Left lung (tissue), 10 donors: ENCODE measurements around the gene RHCE. TPM values are rescaled to one million over a fixed set of nuclear protein-coding genes. Genes with fewer than 3 reads are reported as not detected.
"Not testable (repeated sequence)": the region's sequence is repeated elsewhere in the genome, so short reads cannot be mapped to it uniquely, and the experiment has no call there.

Experiments used
- ATAC-seq: fragments of 200-7000 bp; cut with Tn5 transposase; one replicate; pipeline ENCODE4 v1.9.1; 2020; ENCODE audit warnings: moderate library complexity
- DNase-seq, 4 donors: peaks; one replicate each; pipeline ENCODE4 v3.0.0-alpha.2; 2013 to 2020
- H3K27ac ChIP-seq, 2 donors: fragments of 200-600 bp; sonication (generic) in 1 of 2; one replicate each; pipeline versions ENCODE4 v1.5.0 to v1.8.0; 2020 to 2021
- H3K27me3 ChIP-seq, 2 donors: fragments of 200-600 bp; sonication (generic) in 1 of 2; one replicate each; pipeline versions ENCODE4 v1.5.0 to v1.8.0; 2020 to 2021
- H3K36me3 ChIP-seq, 2 donors: fragments of 200-600 bp; sonication (generic) in 1 of 2; one replicate each; pipeline versions ENCODE4 v1.5.0 to v1.8.0; 2020 to 2021
- H3K4me1 ChIP-seq, 2 donors: fragments of 200-600 bp; one replicate each; pipeline ENCODE4 v1.8.0; 2021
- H3K4me3 ChIP-seq, 2 donors: fragments of 200-600 bp; sonication (generic) in 1 of 2; one replicate each; pipeline versions ENCODE4 v1.5.0 to v1.8.0; 2020 to 2021; ENCODE audit warnings: mild to moderate bottlenecking in 1 of 2
- H3K9me3 ChIP-seq, 2 donors: fragments of 200-600 bp; sonication (generic) in 1 of 2; one replicate each; pipeline versions ENCODE4 v1.5.0 to v1.8.0; 2020 to 2021
- intact Hi-C, 2 donors: fragments of 100-400 bp; cut with DNase I; formaldehyde crosslinking; loops; one replicate each; pipeline versions ENCODE4 v1.11.2 to v1.14.2; 2022
- polyA plus RNA-seq, 6 donors: library from polyadenylated mRNA; unstranded; fragments of 120-200 nt; gene quantifications; one replicate each; pipeline ENCODE4 v1.2.1, GENCODE V29; 2013; ENCODE audit not compliant: insufficient read length in 6 of 6
- total RNA-seq, 2 donors: library from RNA; stranded (reverse); fragmentation: NEBNext Ultra II Directional; extraction: Animal tissue kit (Norgen Biotek cat#: 25700); gene quantifications; one replicate each; pipeline ENCODE4 v1.2.1, GENCODE V29; 2021
- donor health status: DM: no; HTN: yes; CAD: no.
- donor health status: DM: no; HTN: no; CAD: no.

The RHCE gene
- total and polyA plus RNA-seq, 8 donors = 0.64 to 2.2 (median 1.4) TPM; not detected in 1

DNA sequence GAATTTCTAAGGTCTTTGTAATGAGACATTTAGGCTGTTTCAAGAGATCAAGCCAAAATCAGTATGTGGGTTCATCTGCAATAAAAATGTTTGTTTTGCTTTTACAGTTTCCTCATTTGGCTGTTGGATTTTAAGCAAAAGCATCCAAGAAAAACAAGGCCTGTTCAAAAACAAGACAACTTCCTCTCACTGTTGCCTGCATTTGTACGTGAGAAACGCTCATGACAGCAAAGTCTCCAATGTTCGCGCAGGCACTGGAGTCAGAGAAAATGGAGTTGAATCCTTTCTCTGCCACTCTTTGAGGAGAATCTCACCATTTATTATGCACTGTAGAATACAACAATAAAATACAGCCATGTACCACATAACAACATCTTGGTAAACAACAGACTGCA, 91.8 kb downstream of the RHCE start:
- ATAC-seq, intact Hi-C loops, DNase-seq, H3K27me3 ChIP-seq, H3K27ac ChIP-seq, H3K9me3 ChIP-seq, H3K36me3 ChIP-seq, H3K4me3 ChIP-seq: not testable (repeated sequence)
- peaks cover 0 to 19% of the 10 kb centered on the region in 2 donors for H3K4me1 ChIP-seq

DNA sequence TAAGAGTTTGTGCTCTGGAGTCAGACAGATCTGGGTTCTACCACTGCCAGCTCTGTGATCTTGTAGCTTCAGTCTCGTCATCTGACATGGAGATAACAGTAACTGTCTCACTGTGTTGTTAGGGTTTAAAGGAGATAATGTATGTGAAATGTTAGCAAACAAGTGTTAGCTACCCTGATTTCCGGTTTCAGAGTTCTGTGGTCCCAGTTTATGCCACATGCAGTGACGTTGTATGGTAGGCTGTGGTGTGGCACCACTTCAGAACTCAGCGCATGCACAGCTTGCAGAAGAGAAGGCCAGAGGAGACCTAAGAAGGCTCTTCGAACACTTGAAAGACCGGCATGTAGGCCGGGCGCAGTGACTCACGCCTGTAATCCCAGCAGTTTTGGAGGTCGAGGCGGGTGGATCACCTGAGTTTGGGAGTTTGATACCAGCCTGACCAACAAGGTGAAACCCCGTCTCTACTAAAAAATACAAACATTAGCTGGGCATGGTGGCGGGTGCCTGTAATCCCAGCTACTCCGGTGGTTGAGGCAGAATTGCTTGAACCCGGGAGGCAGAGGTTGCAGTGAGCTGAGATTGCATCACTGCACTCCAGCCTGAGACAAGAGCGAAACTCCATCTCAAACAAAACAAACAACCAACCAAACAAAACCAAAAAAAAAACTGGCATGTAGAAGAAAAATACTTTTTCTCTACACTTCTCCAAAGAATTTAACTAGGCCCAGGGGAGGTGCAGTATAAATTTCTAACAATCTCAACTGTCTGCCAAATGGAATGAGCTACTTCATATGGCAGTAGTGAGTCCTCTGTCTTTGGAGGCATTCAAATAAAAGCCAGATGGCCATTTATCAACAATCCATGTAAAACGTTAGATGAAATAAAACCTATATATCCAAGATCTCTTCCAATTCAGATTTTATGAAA, 92.5 kb downstream of the RHCE start:
- H3K4me3 ChIP-seq, intact Hi-C loops, DNase-seq, H3K36me3 ChIP-seq, H3K9me3 ChIP-seq, H3K27ac ChIP-seq, H3K27me3 ChIP-seq: not testable (repeated sequence)
- peaks cover 0 to 19% of the 10 kb centered on the region in 2 donors for H3K4me1 ChIP-seq
- peak; percentile 40 for ATAC-seq

- H3K27ac ChIP-seq, intact Hi-C loops, H3K4me1 ChIP-seq, H3K9me3 ChIP-seq, DNase-seq, H3K27me3 ChIP-seq, H3K36me3 ChIP-seq, ATAC-seq, H3K4me3 ChIP-seq: not testable (repeated sequence)
Measured at GRCh38 chr1:25324407-25324806, 96.2 kb downstream of the RHCE start.

DNA sequence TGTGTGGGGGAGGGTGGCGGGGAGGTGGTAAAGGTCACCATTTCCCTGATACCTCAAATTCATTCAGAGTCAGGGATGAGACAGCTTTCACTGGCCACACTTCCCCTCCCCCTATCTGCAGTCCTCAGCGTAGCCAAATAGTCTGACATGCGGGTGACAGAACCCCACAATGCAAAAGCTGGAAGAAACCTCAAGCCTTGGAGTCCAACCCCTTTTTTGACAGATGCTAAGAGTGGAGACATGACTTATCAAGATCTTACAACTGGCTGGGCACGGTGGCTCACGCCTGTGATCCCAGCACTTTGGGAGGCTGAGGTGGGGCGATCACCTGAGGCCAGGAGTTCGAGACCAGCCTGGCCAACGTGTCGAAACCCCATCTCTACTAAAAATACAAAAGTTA, 98.5 kb downstream of the RHCE start:
- intact Hi-C loops, H3K36me3 ChIP-seq, H3K27ac ChIP-seq, H3K4me3 ChIP-seq, ATAC-seq, H3K27me3 ChIP-seq, DNase-seq, H3K9me3 ChIP-seq, H3K4me1 ChIP-seq: not testable (repeated sequence)

DNA sequence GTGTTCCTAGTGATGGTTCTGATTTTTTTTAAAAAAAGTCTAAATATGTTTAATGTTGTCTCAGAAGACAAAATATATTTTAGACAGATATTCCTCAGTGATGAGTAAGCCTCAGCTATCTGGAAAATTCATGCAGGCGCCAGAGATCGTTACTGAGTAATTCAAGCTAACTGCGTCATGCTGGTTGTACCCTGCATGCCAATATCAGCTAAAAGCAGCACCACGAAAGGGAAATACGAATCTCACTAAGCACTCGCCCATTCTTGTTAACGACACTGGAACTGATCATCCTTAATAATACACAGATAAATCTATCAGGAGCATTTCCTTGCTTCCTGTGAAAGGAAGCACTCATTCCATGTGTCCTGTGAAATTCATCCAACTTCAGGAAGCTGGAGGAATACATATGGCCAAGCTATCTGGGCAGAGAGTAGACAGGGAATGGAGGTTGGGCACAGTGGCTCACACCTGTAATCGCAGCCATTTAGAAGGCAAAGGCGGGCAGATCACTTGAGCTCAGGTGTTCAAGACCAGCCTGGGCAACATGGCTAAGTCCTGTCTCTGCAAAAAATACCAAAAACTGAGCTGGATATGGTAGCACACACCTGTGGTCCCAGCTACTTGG, 100.2 kb downstream of the RHCE start:
- intact Hi-C loops, H3K9me3 ChIP-seq, H3K4me3 ChIP-seq, H3K27ac ChIP-seq, H3K36me3 ChIP-seq, H3K4me1 ChIP-seq, H3K27me3 ChIP-seq, ATAC-seq, DNase-seq: not testable (repeated sequence)

GRCh38 chr1:25312806-25313470, 107.7 kb downstream of the RHCE start:
- H3K4me1 ChIP-seq, H3K27ac ChIP-seq, ATAC-seq, H3K4me3 ChIP-seq, H3K27me3 ChIP-seq, DNase-seq, intact Hi-C loops, H3K36me3 ChIP-seq, H3K9me3 ChIP-seq: not testable (repeated sequence)

Other genes starting within 250 kb of the RHCE start
- gene SYF2, start 188.3 kb downstream of the RHCE start, total RNA-seq = 10 to 100 TPM; 29.1 to 29.3 TPM
- 10 to 100 TPM; 75.8 to 98.2 (median 82.9) TPM for gene SYF2, start 188.3 kb downstream of the RHCE start, polyA plus RNA-seq
- 100 to 1,000 TPM; 113 to 114 TPM for gene RSRP1, start 173.4 kb downstream of the RHCE start, total RNA-seq
- gene RSRP1, start 173.4 kb downstream of the RHCE start, polyA plus RNA-seq = 100 to 1,000 TPM; 169 to 230 (median 205) TPM
- gene RHD, start 148.3 kb downstream of the RHCE start, total RNA-seq = under 1 TPM; 0.10 to 0.44 TPM
- 1 to 10 TPM in 5 of 6 donors, under 1 TPM in 1; 0.86 to 3.1 (median 2.1) TPM for gene RHD, start 148.3 kb downstream of the RHCE start, polyA plus RNA-seq
- 100 to 1,000 TPM; 120 to 128 TPM for gene TMEM50A, start 82.5 kb downstream of the RHCE start, total RNA-seq
- 100 to 1,000 TPM in 1 of 6 donors, 10 to 100 TPM in 5; 70.9 to 101 (median 81.3) TPM for gene TMEM50A, start 82.5 kb downstream of the RHCE start, polyA plus RNA-seq
- 10 to 100 TPM; 18.8 to 20.2 TPM for gene MACO1, start 10.1 kb upstream of the RHCE start, total RNA-seq
- 10 to 100 TPM; 25.2 to 26.7 (median 25.8) TPM for gene MACO1, start 10.1 kb upstream of the RHCE start, polyA plus RNA-seq
- gene LDLRAP1, start 122.8 kb upstream of the RHCE start, total RNA-seq = 10 to 100 TPM; 24.2 to 25.0 TPM
- 10 to 100 TPM; 17.0 to 28.7 (median 21.8) TPM for gene LDLRAP1, start 122.8 kb upstream of the RHCE start, polyA plus RNA-seq
- gene MAN1C1, start 196.0 kb upstream of the RHCE start, total RNA-seq = 10 to 100 TPM; 15.3 to 20.3 TPM
- 10 to 100 TPM; 14.9 to 20.1 (median 16.1) TPM for gene MAN1C1, start 196.0 kb upstream of the RHCE start, polyA plus RNA-seq